Endodermal cell (in vitro differentiated cells): Measurements from ENCODE around the gene TLR9. TPM values are rescaled to one million over a fixed set of nuclear protein-coding genes. Genes with fewer than 3 reads are reported as not detected.

Source experiments
- DNase-seq: peaks from one replicate; pipeline ENCODE4 v3.0.0-alpha.2; 2017
- H3K27ac ChIP-seq: 2 replicates; pipeline ENCODE4 v1.5.1; 2013; ENCODE audit warnings: mild to moderate bottlenecking, low read depth, low read length, moderate library complexity
- H3K27me3 ChIP-seq: 2 replicates; pipeline ENCODE4 v1.6.1; 2013; ENCODE audit warnings: mild to moderate bottlenecking, low read length, moderate library complexity; ENCODE audit not compliant: insufficient read depth, control insufficient read depth, poor library complexity, severe bottlenecking
- H3K36me3 ChIP-seq: 2 replicates; pipeline ENCODE4 v1.7.0; 2013; ENCODE audit warnings: mild to moderate bottlenecking, low read length, moderate library complexity; ENCODE audit not compliant: control insufficient read depth, insufficient read depth
- H3K4me1 ChIP-seq: one replicate; pipeline ENCODE4 v1.7.0; 2013; ENCODE audit warnings: low read length; ENCODE audit not compliant: control insufficient read depth, insufficient read depth
- H3K4me3 ChIP-seq: 2 replicates; pipeline ENCODE4 v1.5.1; 2013; ENCODE audit warnings: mild to moderate bottlenecking, low read length, moderate library complexity
- H3K9ac ChIP-seq: 2 replicates; pipeline ENCODE4 v1.6.1; 2013; ENCODE audit warnings: mild to moderate bottlenecking, low read length, moderate library complexity; ENCODE audit not compliant: poor library complexity, severe bottlenecking; ENCODE audit errors: extremely low read depth
- H3K9me3 ChIP-seq: 2 replicates; pipeline ENCODE4 v1.6.1; 2013; ENCODE audit warnings: mild to moderate bottlenecking, low read length, moderate library complexity; ENCODE audit not compliant: control insufficient read depth
- H3K27ac Mint-ChIP-seq: 2 replicates; pipeline ENCODE4 v1.8.0; 2020; ENCODE audit warnings: mixed read lengths
- H3K27me3 Mint-ChIP-seq: 2 replicates; pipeline ENCODE4 v1.8.0; 2021; ENCODE audit warnings: mild to moderate bottlenecking, mixed read lengths; ENCODE audit not compliant: insufficient read depth
- H3K36me3 Mint-ChIP-seq: 2 replicates; pipeline ENCODE4 v1.8.0; 2020; ENCODE audit warnings: low read depth, mixed read lengths
- H3K4me1 Mint-ChIP-seq: 2 replicates; pipeline ENCODE4 v1.8.0; 2020; ENCODE audit warnings: mixed read lengths
- H3K4me3 Mint-ChIP-seq: 2 replicates; pipeline ENCODE4 v1.8.0; 2020; ENCODE audit warnings: mild to moderate bottlenecking, moderate library complexity, mixed read lengths
- H3K9me3 Mint-ChIP-seq: 2 replicates; pipeline ENCODE4 v1.8.0; 2020; ENCODE audit warnings: mild to moderate bottlenecking, mixed read lengths
- WGBS, 2 experiments: methylation state at CpG; one replicate each; pipeline versions ENCODE4 v1.1.5 to v1.1.7; 2013; ENCODE audit warnings: missing lambda C conversion rate in 2 of 2, mixed read lengths in 1 of 2; ENCODE audit not compliant: insufficient coverage in 1 of 2, insufficient read length in 1 of 2; 5-methylcytosine and 5-hydroxymethylcytosine counted together
- total RNA-seq, 2 donors: library from RNA; stranded (reverse); fragmentation: NEBNext Ultra II Directional in 1 of 2; extraction: Animal tissue kit (Norgen Biotek cat#: 25700) in 1 of 2; gene quantifications; 2 replicates in 1 of 2; 3 replicates in 1 of 2; pipeline ENCODE4 v1.2.1, GENCODE V29; 2021
- TF ChIP-seq, protein P1 (sequence below): fragments of 200-600 bp; sonication (generic); conservative IDR thresholded peaks from 2 replicates; pipeline ENCODE4 v1.5.0; 2021; ENCODE audit warnings: antibody characterized with exemption, mild to moderate bottlenecking

TLR9 gene
- total RNA-seq, 2 donors from 2014 or later, result 0.11 TPM; not detected in 1

GRCh38 chr3:52177701-52178042 is 47.8 kb downstream of the TLR9 start:
- Mint-ChIP-seq H3K9me3 (no peaks in the 10 kb centered on the region), H3K27ac (no peak overlapping the region), H3K27me3 (no peaks in the 10 kb centered on the region), H3K36me3 (no peaks in the 10 kb centered on the region), H3K4me3 (no peak overlapping the region), H3K4me1 (no peaks in the 10 kb centered on the region)
- Histone ChIP-seq H3K36me3 (no peaks in the 10 kb centered on the region), H3K4me1 (no peaks in the 10 kb centered on the region), H3K9me3 (no peaks in the 10 kb centered on the region), H3K4me3 (no peak overlapping the region), H3K27me3 (no peaks in the 10 kb centered on the region), H3K27ac (no peak overlapping the region), H3K9ac (no peak overlapping the region)
- DNase-seq, result no peak
- WGBS, 2 experiments, result 87 to 90% methylated on average over 5 of the region's 5 CpGs
- TF ChIP-seq, protein P1, sequence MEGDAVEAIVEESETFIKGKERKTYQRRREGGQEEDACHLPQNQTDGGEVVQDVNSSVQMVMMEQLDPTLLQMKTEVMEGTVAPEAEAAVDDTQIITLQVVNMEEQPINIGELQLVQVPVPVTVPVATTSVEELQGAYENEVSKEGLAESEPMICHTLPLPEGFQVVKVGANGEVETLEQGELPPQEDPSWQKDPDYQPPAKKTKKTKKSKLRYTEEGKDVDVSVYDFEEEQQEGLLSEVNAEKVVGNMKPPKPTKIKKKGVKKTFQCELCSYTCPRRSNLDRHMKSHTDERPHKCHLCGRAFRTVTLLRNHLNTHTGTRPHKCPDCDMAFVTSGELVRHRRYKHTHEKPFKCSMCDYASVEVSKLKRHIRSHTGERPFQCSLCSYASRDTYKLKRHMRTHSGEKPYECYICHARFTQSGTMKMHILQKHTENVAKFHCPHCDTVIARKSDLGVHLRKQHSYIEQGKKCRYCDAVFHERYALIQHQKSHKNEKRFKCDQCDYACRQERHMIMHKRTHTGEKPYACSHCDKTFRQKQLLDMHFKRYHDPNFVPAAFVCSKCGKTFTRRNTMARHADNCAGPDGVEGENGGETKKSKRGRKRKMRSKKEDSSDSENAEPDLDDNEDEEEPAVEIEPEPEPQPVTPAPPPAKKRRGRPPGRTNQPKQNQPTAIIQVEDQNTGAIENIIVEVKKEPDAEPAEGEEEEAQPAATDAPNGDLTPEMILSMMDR, result no peak

DNA sequence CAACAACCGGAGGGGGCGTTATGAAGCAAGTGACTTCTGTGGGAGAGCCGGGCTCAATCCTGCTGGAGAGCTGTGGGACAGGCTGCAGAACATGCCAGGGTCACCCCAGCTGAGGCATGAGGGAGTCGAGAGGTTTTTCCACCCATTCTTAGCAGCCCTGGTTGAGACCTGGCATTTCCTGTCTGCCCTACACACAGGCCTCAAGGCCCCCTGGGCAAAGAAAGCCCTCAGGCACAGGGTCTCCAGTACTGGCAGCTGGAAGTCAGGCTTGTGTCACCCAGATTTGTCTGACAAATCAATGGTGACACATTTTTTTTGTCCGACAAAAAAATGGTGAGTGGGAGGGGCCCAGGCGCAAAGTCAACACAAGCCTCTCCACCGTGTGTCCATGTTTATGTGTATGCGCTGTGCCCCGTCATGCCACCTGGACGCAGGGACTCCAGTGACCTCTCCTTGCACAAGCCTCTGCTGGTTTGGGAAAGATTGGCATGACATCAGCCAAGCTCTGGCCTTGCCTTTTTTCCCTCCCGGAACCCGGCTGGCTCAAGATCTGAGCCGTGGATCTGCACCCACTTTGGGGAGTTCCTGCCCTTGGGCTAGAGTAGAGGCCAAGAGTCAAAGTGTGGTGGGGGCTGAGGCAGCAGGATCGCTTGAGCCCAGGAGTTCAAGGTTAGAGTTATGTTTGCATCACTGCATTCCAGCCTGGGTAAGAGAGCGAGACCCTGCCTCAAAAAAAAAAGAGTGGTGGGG is 48.3 kb downstream of the TLR9 start:
- Mint-ChIP-seq H3K27me3 (no peaks in the 10 kb centered on the region), H3K4me1 (no peaks in the 10 kb centered on the region), H3K4me3 (no peak overlapping the region), H3K27ac (no peak overlapping the region), H3K9me3 (no peaks in the 10 kb centered on the region), H3K36me3 (no peaks in the 10 kb centered on the region)
- 80 to 88% methylated on average over 10 to 15 of the region's 15 CpGs for WGBS, 2 experiments
- no peak overlapping the region for H3K4me3 ChIP-seq
- no peaks in the 10 kb centered on the region for H3K36me3 ChIP-seq
- no peak overlapping the region for H3K9ac ChIP-seq
- DNase-seq, result no peak
- TF ChIP-seq, protein P1, result no peak
- no peaks in the 10 kb centered on the region for H3K4me1 ChIP-seq
- no peak overlapping the region for H3K27ac ChIP-seq
- H3K27me3 ChIP-seq, result no peaks in the 10 kb centered on the region
- no peaks in the 10 kb centered on the region for H3K9me3 ChIP-seq

DNA sequence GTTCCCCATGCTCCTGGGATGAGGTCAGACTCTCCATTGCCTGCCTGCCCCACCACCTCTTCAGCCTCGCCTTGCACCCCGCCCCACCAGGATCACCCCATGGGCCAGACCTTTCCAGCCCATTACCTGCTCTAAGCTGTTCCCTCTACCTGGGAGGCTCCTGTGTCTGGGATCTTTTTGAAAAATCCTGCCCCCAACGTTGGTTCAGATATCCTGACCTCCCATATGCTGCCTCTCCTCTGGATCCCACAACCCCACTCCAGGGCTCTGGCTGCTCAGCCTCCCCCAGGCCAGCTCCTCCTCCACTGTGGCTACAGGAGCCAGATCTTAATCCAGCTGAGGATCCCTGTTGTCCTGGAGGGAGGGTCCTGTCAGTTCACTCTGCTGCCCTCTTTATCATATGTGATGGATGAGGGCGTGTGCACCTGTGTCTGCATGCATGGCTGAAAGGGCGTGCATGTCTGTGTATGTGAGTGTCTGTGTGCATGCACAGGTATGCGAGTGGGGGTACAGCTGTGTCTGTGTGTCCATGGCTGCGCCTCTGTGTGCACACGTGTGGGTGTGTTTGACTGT is 49.2 kb downstream of the TLR9 start:
- Histone ChIP-seq H3K9ac (no peak overlapping the region), H3K27me3 (no peaks in the 10 kb centered on the region), H3K9me3 (no peaks in the 10 kb centered on the region), H3K4me3 (no peak overlapping the region), H3K36me3 (no peaks in the 10 kb centered on the region), H3K4me1 (no peaks in the 10 kb centered on the region), H3K27ac (no peak overlapping the region)
- TF ChIP-seq, protein P1, result no peak
- Mint-ChIP-seq H3K4me3 (no peak overlapping the region), H3K4me1 (peaks cover 6% of the 10 kb centered on the region), H3K27ac (no peak overlapping the region), H3K36me3 (no peaks in the 10 kb centered on the region), H3K27me3 (no peaks in the 10 kb centered on the region), H3K9me3 (no peaks in the 10 kb centered on the region)
- DNase-seq, result no peak
- 88 to 100% methylated on average over 1 to 8 of the region's 8 CpGs for WGBS, 2 experiments
